ENCODE data around the gene SLC39A9. TPM values are rescaled to one million over a fixed set of nuclear protein-coding genes. Genes with fewer than 3 reads are reported as not detected.
"Not testable (repeated sequence)": the region's sequence is repeated elsewhere in the genome, so short reads cannot be mapped to it uniquely, and the experiment has no call there.

SLC39A9 gene
- total and polyA plus RNA-seq, 10 of the 15 experiments (the other 5 are each of a cell fraction or from before 2014, with no cell fraction given), result 19.9 to 109 (median 46.9) TPM

DNA sequence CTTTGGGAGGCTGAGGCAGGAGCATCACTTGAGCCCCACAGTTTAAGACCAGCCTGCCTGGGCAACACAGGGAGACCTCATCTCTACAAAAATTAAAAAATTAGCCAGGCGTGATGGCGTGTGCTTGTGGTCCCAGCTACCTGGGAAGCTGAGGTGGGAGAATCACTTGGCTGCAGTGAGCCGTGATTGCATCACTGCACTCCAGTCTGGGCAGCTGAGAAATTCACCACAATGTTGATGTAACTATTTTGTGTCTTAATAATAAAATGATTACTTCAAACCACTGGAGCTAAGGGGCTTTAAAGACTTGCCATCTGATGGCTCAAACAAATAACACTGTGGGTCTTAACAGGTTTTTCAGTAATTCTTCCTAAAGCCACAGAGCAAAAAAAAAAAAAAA lies 11.2 kb upstream of the SLC39A9 start:
- Histone ChIP-seq H3K9me3 (replicated peaks; ENCODE audit: control insufficient read depth, insufficient read depth, low read length) (no peaks in the 10 kb centered on the region), H2AFZ (ENCODE audit: control insufficient read depth, low read depth, low read length) (no peak overlapping the region), H3K79me2 (ENCODE audit: control insufficient read depth, insufficient read depth, low read length) (peaks cover 84% of the 10 kb centered on the region), H3K27ac (ENCODE audit: control insufficient read depth, insufficient read depth) (no peak overlapping the region), H3K4me1 (ENCODE audit: control insufficient read depth, insufficient read depth, low read length) (peaks cover 12% of the 10 kb centered on the region), H3K9ac (ENCODE audit: control insufficient read depth, insufficient read depth, low read length) (no peak overlapping the region), H3K4me2 (ENCODE audit: control insufficient read depth, insufficient read depth) (no peak overlapping the region), H3K4me3 (no peak overlapping the region), H3K36me3 (ENCODE audit: control insufficient read depth in 2 of 2, insufficient read depth in 2 of 2, low read length in 1 of 2) (peaks cover 8 to 59% of the 10 kb centered on the region in 2 experiments), H4K20me1 (ENCODE audit: control insufficient read depth, insufficient read depth) (no peaks in the 10 kb centered on the region; the same call in 1 of the 2 replicates), H3K27me3 (replicated peaks in 1 of 2; ENCODE audit: control insufficient read depth in 2 of 2, insufficient read depth in 2 of 2, low read length in 1 of 2) (no peaks in the 10 kb centered on the region)
- intact Hi-C loops (cut with micrococcal nuclease; ENCODE audit: unreplicated experiment) (no loop called here), in situ Hi-C loops (cut with MboI) (no loop called here)
- ChIA-PET CTCF (interaction anchor here (1.0 to 1.8 kb wide), 5 partner anchors 10 to 89 kb away, joined by 3 to 6 read pairs (median 4); partner anchors contain the start of genes ERH and SLC39A9), POLR2A (interaction anchor here (0.6 to 2.2 kb wide), 3 partner anchors 13 to 72 kb away, joined by 3 to 4 read pairs (median 4); no protein-coding TSS in a partner anchor), SMC1A (ENCODE audit: uncharacterized antibody, unreplicated experiment) (interaction anchor here (1.1 to 4.4 kb wide), 7 partner anchors 10 to 40 kb away, joined by 3 to 23 read pairs (median 3); partner anchors contain the start of genes ERH and SLC39A9), RAD21 (ENCODE audit: unreplicated experiment) (interaction anchor here (0.7 to 2.0 kb wide), 6 partner anchors 11 to 73 kb away, joined by 3 to 7 read pairs (median 4); partner anchors contain the start of genes ERH and SLC39A9)
- WGBS (ENCODE audit: insufficient coverage, insufficient replicate concordance, low lambda C conversion rate, missing lambda C conversion rate), result 98% methylated on average over 3 of the region's 3 CpGs
- no peak for TF ChIP-seq SIX5 (IDR thresholded peaks at IDR 0.05; ENCODE audit: low read depth, low read length, severe bottlenecking)
- TF ChIP-seq GABPA (IDR thresholded peaks at IDR 0.05; ENCODE audit: low read depth), result no peak
- TF ChIP-seq SIN3A (IDR thresholded peaks at IDR 0.05; ENCODE audit: low read depth, low read length), result no peak
- TF ChIP-seq BRCA1 (IDR thresholded peaks at IDR 0.05; ENCODE audit: low read depth, low read length), result no peak
- no peak for TF ChIP-seq CHD2 (IDR thresholded peaks at IDR 0.05; ENCODE audit: borderline replicate concordance, low read depth, low read length)
- FAIRE-seq (no peak), DNase-seq (ENCODE audit: low read depth, low spot score) (no peak), ATAC-seq (no peak)
- BruUV-seq (replicated peaks), result no TSS peak

DNA sequence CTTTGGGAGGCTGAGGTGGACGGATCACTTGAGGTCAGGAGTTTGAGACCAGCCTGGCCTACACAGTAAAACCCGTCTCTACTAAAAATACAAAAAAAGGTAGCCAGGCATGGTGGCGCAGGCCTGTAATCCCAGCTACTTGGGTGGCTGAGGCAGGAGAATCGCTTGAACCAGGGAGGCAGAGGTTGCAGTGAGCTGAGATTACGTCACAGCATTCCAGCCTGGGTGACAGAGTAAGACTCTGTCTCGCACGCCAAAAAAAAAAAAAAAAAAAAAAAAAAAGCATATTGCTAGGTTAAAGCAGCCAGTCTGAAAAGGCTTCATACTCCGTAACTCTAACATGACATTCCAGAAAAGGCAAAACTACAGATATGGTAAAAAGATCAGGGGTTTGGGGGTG lies 7.1 kb upstream of the SLC39A9 start:
- H3K9me3 ChIP-seq (replicated peaks; ENCODE audit: control insufficient read depth, insufficient read depth, low read length); H3K9ac ChIP-seq (ENCODE audit: control insufficient read depth, insufficient read depth, low read length); H2AFZ ChIP-seq (ENCODE audit: control insufficient read depth, low read depth, low read length); in situ Hi-C loops (cut with MboI); DNase-seq (ENCODE audit: low read depth, low spot score); ATAC-seq; BruUV-seq (replicated peaks); H4K20me1 ChIP-seq (ENCODE audit: control insufficient read depth, insufficient read depth); FAIRE-seq; H3K27me3 ChIP-seq (replicated peaks in 1 of 2; ENCODE audit: control insufficient read depth in 2 of 2, insufficient read depth in 2 of 2, low read length in 1 of 2): not testable (repeated sequence)
- SMC1A ChIA-PET (ENCODE audit: uncharacterized antibody, unreplicated experiment), result interaction anchor here (0.9 to 3.3 kb wide), 10 partner anchors 9 to 105 kb away, joined by 3 to 21 read pairs (median 5); no protein-coding TSS in a partner anchor
- POLR2A ChIA-PET, result interaction anchor here (0.6 to 2.1 kb wide), 10 partner anchors 8 to 1098 kb away, joined by 3 to 10 read pairs (median 5); no protein-coding TSS in a partner anchor
- 0 out of 2 replicates have a peak, but pooled peaks have one; percentile 10 for TF ChIP-seq ATF7 (IDR thresholded peaks at IDR 0.05; ENCODE audit: low read depth)
- TF ChIP-seq, protein P1, sequence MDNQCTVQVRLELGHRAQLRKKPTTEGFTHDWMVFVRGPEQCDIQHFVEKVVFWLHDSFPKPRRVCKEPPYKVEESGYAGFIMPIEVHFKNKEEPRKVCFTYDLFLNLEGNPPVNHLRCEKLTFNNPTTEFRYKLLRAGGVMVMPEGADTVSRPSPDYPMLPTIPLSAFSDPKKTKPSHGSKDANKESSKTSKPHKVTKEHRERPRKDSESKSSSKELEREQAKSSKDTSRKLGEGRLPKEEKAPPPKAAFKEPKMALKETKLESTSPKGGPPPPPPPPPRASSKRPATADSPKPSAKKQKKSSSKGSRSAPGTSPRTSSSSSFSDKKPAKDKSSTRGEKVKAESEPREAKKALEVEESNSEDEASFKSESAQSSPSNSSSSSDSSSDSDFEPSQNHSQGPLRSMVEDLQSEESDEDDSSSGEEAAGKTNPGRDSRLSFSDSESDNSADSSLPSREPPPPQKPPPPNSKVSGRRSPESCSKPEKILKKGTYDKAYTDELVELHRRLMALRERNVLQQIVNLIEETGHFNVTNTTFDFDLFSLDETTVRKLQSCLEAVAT (IDR thresholded peaks at IDR 0.05), result peak; percentile 79
- TF ChIP-seq HDGF (IDR thresholded peaks at IDR 0.05), result peak; percentile 55; the same call in 1 of the 2 replicates
- 0 out of 2 replicates have a peak, but pooled peaks have one; percentile 1 for TF ChIP-seq ZNF687 (IDR thresholded peaks at IDR 0.05)
- intact Hi-C loops (cut with micrococcal nuclease; ENCODE audit: unreplicated experiment), result loop anchor here (10.0 kb wide), 1 partner anchor 223 kb away; the partner anchor contains the start of gene SUSD6
- 95% methylated on average over 6 of the region's 8 CpGs for WGBS (ENCODE audit: insufficient coverage, insufficient replicate concordance, low lambda C conversion rate, missing lambda C conversion rate)
- H3K4me3 ChIP-seq, result peak overlapping the region; percentile 53
- H3K4me1 ChIP-seq (ENCODE audit: control insufficient read depth, insufficient read depth, low read length), result peaks cover 29% of the 10 kb centered on the region
- H3K4me2 ChIP-seq (ENCODE audit: control insufficient read depth, insufficient read depth), result peak overlapping the region; percentile 61
- CTCF ChIA-PET, result interaction anchor here (0.9 to 1.8 kb wide), 4 partner anchors 10 to 40 kb away, joined by 3 to 6 read pairs (median 5); no protein-coding TSS in a partner anchor
- peaks cover 8 to 58% of the 10 kb centered on the region in 2 experiments for H3K36me3 ChIP-seq (ENCODE audit: control insufficient read depth in 2 of 2, insufficient read depth in 2 of 2, low read length in 1 of 2)
- H3K79me2 ChIP-seq (ENCODE audit: control insufficient read depth, insufficient read depth, low read length), result peaks cover 89% of the 10 kb centered on the region
- H3K27ac ChIP-seq (ENCODE audit: control insufficient read depth, insufficient read depth), result peak overlapping the region; percentile 65
- RAD21 ChIA-PET (ENCODE audit: unreplicated experiment), result interaction anchor here (0.6 to 11.7 kb wide), 7 partner anchors 13 to 381 kb away, joined by 3 to 143 read pairs (median 5); no protein-coding TSS in a partner anchor
